GM12874 (cell line): ENCODE data around the gene NFYC.

Experiments used
- TF ChIP-seq, protein P1 (sequence below): IDR thresholded peaks from 2 replicates; pipeline ENCODE4 v1.5.1; 2011; ENCODE audit warnings: low read depth, mild to moderate bottlenecking, control low read depth, low read length, moderate library complexity; ENCODE audit not compliant: insufficient read depth

NFYC gene

DNA sequence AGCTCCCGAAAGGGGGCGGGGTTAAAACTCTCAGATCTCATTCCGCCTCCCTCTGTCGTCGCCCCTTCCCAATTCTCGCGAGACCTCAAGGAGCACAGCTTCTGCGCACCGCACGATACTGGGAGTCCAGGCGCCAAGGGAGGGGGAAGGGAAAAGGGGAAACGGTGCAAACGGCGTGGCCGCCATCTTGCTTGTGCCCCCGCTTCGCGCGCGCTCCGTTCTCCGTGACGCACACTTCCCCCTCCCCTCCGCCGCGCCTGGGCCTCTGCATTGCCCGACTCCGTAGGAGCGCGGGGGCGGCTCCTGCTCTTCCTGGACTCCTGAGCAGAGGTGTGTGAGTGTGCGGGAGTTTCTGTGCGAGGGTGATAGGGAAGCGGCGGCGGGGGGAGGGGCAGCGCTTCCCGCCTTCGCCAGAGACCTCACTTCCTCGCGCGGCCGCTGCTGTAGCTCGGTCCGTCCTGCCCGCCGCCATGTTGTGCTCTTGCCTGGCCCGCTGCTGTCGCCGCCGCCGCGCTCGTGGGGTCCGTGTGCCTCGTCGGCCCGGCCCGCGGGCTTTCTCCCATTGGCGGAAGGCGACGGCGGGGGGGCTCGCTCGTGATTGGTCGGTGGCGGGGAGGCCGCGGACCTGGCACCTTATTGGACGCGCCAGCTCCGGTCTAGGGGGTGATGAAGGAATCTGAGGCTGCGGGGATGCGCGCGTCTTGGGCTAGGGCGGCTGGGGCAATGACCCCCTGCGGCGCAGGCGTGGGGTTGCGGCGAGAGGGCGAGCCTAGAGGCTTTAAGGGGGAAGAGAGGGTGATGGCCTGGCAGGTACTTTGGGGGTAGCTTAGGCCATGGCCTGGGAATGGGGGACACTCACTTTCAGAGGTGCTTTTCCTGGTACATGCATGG lies at the start of gene NFYC:
NFYC (plus strand) TSS at position 167 of the 891 bp plus-strand sequence. CDS start 47,140 bp downstream, outside the sequence.
- TF ChIP-seq, protein P1, sequence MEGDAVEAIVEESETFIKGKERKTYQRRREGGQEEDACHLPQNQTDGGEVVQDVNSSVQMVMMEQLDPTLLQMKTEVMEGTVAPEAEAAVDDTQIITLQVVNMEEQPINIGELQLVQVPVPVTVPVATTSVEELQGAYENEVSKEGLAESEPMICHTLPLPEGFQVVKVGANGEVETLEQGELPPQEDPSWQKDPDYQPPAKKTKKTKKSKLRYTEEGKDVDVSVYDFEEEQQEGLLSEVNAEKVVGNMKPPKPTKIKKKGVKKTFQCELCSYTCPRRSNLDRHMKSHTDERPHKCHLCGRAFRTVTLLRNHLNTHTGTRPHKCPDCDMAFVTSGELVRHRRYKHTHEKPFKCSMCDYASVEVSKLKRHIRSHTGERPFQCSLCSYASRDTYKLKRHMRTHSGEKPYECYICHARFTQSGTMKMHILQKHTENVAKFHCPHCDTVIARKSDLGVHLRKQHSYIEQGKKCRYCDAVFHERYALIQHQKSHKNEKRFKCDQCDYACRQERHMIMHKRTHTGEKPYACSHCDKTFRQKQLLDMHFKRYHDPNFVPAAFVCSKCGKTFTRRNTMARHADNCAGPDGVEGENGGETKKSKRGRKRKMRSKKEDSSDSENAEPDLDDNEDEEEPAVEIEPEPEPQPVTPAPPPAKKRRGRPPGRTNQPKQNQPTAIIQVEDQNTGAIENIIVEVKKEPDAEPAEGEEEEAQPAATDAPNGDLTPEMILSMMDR: no peak

DNA sequence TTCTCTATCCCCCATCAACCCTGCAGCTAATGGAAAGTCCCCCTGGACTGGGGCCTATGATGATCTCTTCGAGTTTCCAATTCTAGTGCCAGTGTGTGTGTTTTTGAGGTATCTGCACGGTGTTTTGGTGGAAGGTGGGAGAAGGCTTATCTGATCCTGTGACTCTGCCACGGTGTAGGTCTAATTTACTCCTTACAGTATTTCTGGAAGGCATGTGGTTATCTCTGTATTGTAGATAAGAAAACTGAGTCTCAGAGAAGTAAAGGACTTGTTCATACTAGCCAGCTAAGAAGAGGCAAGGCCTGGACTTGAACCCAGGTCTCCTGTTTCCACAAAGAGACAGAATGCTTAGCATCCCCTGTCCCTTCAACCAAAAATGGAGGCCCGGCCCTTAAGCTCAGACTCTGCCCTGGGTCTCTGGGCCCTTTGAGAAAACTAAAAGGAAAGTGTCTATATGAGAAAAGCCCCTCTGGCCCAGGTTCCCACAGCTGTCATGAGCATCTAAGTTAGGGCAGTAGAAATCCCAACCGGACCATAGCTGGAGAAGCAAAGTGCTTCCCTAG lies 46.3 kb upstream of the NFYC start:
- TF ChIP-seq, protein P1: no peak

DNA sequence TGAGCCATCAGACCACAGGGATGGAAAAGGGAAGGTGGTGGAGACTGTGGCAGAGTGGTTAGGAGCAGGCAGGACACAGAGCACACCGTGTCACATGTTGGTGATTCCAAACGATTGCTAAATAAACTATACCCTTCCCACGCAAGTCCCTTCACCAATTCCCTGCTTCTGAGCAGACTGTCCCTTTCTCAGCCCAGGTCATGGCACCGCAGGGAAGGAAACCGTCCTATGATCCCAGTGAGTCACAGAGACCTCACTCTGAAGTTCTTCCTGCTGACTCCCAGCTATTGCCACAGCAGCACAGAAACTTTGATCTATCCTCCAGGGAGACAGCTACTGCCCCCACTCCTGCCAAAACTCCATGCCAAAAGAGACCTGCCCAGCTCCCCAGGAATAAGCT lies 45.2 kb upstream of the NFYC start:
- TF ChIP-seq, protein P1: no peak

DNA sequence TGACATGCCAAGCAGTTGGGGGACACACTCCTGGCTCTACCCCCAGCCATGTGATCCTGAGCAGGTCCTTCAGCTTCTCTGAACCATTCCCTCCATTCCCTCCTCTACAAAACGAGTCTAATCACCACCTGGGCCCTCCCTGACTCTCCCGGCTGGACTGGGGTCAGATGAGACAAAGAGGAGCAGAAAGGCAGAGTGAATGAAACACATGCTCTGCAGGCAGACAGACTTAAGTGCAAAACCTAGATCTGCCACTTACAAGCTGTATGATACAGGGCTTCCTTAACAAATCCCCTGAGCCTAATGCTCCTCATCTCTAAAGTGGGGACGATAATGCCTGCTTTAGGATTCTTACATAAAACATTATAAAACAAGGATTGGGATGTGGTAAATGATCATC lies 43.3 kb upstream of the NFYC start:
- TF ChIP-seq, protein P1: no peak

DNA sequence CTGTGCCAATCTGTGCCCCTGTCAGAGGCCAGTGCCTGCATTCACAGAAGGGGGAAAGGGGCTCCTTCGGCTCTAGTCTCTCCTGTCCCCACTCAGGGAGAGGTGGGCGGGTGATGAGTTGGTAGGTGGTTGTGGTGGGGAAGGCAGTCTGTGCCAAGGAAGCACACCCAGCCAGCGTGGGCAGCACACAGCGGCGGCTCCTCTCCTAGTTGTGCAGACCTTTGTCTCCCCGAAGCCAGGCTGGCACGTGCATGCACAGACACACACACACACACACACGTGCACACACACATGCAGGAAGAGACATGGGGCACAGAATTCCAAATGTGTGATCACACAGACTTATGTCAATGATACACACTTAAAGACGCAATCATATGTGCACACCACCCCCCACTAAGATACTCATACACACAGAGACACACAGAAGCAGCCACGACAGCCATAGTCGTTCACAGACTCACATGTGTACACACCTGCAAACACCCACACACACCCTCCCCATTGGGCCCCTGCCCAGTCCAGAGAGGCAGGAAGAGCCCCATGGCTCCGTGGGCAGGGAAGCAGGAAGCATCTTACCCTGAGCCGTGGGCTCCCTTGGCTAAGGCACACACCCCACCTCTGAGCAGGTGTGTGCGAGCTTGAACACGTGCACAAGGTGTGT lies 42.4 kb upstream of the NFYC start:
- TF ChIP-seq, protein P1: no peak

DNA sequence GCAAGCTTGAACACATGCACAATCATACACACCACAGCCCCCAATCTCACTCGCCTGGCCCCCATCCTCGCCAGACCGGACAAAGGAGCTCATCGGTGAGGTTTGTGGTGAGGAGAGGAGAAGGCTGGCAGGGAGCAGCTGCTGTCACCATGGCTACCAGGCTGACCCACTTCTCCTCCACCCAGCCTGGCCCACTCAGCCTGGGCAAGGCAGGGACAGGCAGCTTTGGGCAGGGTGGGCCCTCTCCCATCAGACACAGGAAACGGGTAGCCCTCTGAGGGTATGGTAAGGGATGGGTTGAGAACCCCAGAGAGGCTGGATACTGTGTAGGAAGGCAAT lies 41.9 kb upstream of the NFYC start:
- TF ChIP-seq, protein P1: no peak

DNA sequence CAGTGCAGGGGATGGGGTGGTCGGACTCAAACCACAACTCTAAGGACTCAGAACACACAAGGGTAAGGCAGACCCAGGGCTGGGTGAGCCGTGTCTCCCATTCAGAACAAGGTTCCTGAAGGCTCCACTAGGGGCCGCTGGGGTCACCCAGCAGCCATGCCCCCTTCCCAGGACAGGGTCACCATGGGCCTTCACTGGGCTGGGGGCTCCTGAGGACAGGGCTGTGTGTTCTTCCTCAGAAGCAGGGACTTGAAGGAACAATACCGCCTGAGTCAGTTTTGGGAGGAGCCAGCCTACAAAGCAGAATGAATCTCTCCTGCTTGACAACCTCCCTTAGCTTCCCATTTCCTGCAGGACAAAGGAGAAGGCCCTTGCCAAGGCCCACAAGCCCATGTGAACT lies 41.4 kb upstream of the NFYC start:
- TF ChIP-seq, protein P1: peak; percentile 53
